Heart left ventricle (tissue), 16 donors: ENCODE results near the gene GALNT13. TPM values are rescaled to one million over a fixed set of nuclear protein-coding genes. Genes with fewer than 3 reads are reported as not detected.

Experiments
- ATAC-seq, 4 donors: fragments of 200-7000 bp; cut with Tn5 transposase; one replicate each; pipeline ENCODE4 v1.9.1; 2020 to 2022; ENCODE audit warnings: moderate library complexity in 4 of 4, mild to moderate bottlenecking in 3 of 4, moderate number of reproducible peaks in 1 of 4
- DNase-seq, 5 donors: peaks; one replicate each; pipeline ENCODE4 v3.0.0-alpha.2; 2020
- H3K27ac ChIP-seq, 12 donors: fragments of 200-600 bp; sonication (generic) in 4 of 12; one replicate each; pipeline versions ENCODE4 v1.5.0 to v1.8.0; 2016 to 2022; ENCODE audit warnings: mild to moderate bottlenecking in 2 of 12
- H3K27me3 ChIP-seq, 9 donors: fragments of 200-600 bp; sonication (generic) in 2 of 9; one replicate each; pipeline versions ENCODE4 v1.5.1 to v1.8.0; 2016 to 2022; ENCODE audit warnings: mild to moderate bottlenecking in 3 of 9
- H3K36me3 ChIP-seq, 9 donors: fragments of 200-600 bp; sonication (generic) in 2 of 9; one replicate each; pipeline versions ENCODE4 v1.5.0 to v1.8.0; 2018 to 2022; ENCODE audit warnings: mild to moderate bottlenecking in 2 of 9
- H3K4me1 ChIP-seq, 12 donors: fragments of 200-600 bp; sonication (generic) in 4 of 12; one replicate each; pipeline versions ENCODE4 v1.5.0 to v1.8.0; 2016 to 2022; ENCODE audit warnings: mild to moderate bottlenecking in 3 of 12
- H3K4me3 ChIP-seq, 12 donors: fragments of 200-600 bp; sonication (generic) in 4 of 12; one replicate each; pipeline versions ENCODE4 v1.5.0 to v1.8.0; 2017 to 2022; ENCODE audit warnings: mild to moderate bottlenecking in 9 of 12, moderate library complexity in 4 of 12
- H3K9me3 ChIP-seq, 12 donors: fragments of 200-600 bp; sonication (generic) in 4 of 12; one replicate each; pipeline versions ENCODE4 v1.5.0 to v1.8.0; 2016 to 2022; ENCODE audit warnings: mild to moderate bottlenecking in 1 of 12
- POLR2A ChIP-seq, 2 donors: fragments of 450-650 bp; IDR thresholded peaks; one replicate each; pipeline ENCODE4 v1.6.1; 2017; ENCODE audit warnings: antibody characterized with exemption in 2 of 2, mild to moderate bottlenecking in 2 of 2, moderate library complexity in 2 of 2
- WGBS, 4 donors: extraction: QIAGEN DNeasy Blood & Tissue Kit in 2 of 4; methylation state at CpG; one replicate each; pipeline versions ENCODE4 v1.1.5 to v1.1.7; 2013 to 2018; 5-methylcytosine and 5-hydroxymethylcytosine counted together
- intact Hi-C, 10 donors: fragments of 100-400 bp; cut with DNase I; formaldehyde crosslinking; loops; one replicate each; pipeline versions ENCODE4 v1.11.1 to v1.14.2; 2022
- polyA plus RNA-seq, 2 donors: library from polyadenylated mRNA; stranded (reverse); fragments of 200-250 nt; gene quantifications; one replicate each; pipeline ENCODE4 v1.2.3, GENCODE V29; 2013
- total RNA-seq, 9 donors: library from RNA; depleted of rRNA in 2 of 9; stranded (reverse); fragments of >200 nt in 2 of 9; fragmentation: NEBNext Ultra II Directional in 3 of 9; extraction: Animal tissue kit (Norgen Biotek cat#: 25700) in 3 of 9; gene quantifications; one replicate each; pipeline versions ENCODE4 v1.1.0 to v1.2.4, GENCODE V29; 2016 to 2023
- TF ChIP-seq, protein P1 (sequence below), 12 donors: fragments of 200-600 bp; sonication (generic) in 4 of 12; IDR thresholded peaks; one replicate each; pipeline versions ENCODE4 v1.5.0 to v1.8.0; 2018 to 2022; ENCODE audit warnings: antibody characterized with exemption in 12 of 12, mild to moderate bottlenecking in 5 of 12
- donor health status: ischemic (EF 13 %, LVEDD 7.1; RV severe dilation, severe dysfunction).
- donor health status: healthy with polysubstance abuse.
- donor health status: DM: no; HTN: yes; CAD: no.
- donor health status: DM: no; HTN: no; CAD: no.
- donor health status: ischemic (EF 25% LVEDD 6.9; RV normal size, moderate dysfunction).
- donor health status: ischemic (EF 25% LVEDD 5.7; RV mildly dilated, moderate dysfunction).
- donor health status: healthy.
- donor health status: DM: yes; HTN: yes; CAD: no.
- donor health status: ischemic (EF 35%, LVEDD 5.7; RV mildly dilated, moderate dysfunction).
- donor health status: nonischemic (EF 11% LVEDD 7.7; RV severe dilation, severe dysfunction).
- donor health status: DM: yes; HTN: yes; CAD: no.
- donor health status: PGD.
- donor health status: ischemic (EF 29% LVEDD 5.4; RV normal size, mild dysfunction).
- donor health status: nonischemic (EF 23%, LVEDD 6.1; RV moderate dilation, normal function).

GALNT13 gene
- total and polyA plus RNA-seq, 11 donors: 0.11 to 1.5 (median 0.22) TPM; not detected in 3

GRCh38 chr2:154238252-154238651, 366.5 kb downstream of the GALNT13 start:
- DNase-seq (no peak), ATAC-seq (no peak)
- Histone ChIP-seq H3K27ac (no peak overlapping the region), H3K36me3 (no peaks in the 10 kb centered on the region), H3K4me1 (no peaks in the 10 kb centered on the region), H3K9me3 (peaks cover 0 to 5% (median 0%) of the 10 kb centered on the region in 12 donors), H3K27me3 (no peaks in the 10 kb centered on the region), H3K4me3 (no peak overlapping the region)
- WGBS, 4 donors: 66 to 73% (median 71%) methylated on average over 1 of the region's 1 CpG
- TF ChIP-seq, protein P1, sequence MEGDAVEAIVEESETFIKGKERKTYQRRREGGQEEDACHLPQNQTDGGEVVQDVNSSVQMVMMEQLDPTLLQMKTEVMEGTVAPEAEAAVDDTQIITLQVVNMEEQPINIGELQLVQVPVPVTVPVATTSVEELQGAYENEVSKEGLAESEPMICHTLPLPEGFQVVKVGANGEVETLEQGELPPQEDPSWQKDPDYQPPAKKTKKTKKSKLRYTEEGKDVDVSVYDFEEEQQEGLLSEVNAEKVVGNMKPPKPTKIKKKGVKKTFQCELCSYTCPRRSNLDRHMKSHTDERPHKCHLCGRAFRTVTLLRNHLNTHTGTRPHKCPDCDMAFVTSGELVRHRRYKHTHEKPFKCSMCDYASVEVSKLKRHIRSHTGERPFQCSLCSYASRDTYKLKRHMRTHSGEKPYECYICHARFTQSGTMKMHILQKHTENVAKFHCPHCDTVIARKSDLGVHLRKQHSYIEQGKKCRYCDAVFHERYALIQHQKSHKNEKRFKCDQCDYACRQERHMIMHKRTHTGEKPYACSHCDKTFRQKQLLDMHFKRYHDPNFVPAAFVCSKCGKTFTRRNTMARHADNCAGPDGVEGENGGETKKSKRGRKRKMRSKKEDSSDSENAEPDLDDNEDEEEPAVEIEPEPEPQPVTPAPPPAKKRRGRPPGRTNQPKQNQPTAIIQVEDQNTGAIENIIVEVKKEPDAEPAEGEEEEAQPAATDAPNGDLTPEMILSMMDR (IDR thresholded peaks at IDR 0.05): no peak
- TF ChIP-seq POLR2A (IDR thresholded peaks at IDR 0.05): no peak
- intact Hi-C loops: no loop called here

GRCh38 chr2:154240316-154240715, 368.6 kb downstream of the GALNT13 start:
- DNase-seq (no peak), ATAC-seq (no peak)
- intact Hi-C loops: no loop called here
- no peaks in the 10 kb centered on the region for H3K27me3 ChIP-seq
- no peak overlapping the region for H3K27ac ChIP-seq
- no peaks in the 10 kb centered on the region for H3K4me1 ChIP-seq
- no peak overlapping the region for H3K4me3 ChIP-seq
- TF ChIP-seq POLR2A (IDR thresholded peaks at IDR 0.05): no peak
- TF ChIP-seq, protein P1 (IDR thresholded peaks at IDR 0.05): no peak
- no peaks in the 10 kb centered on the region for H3K36me3 ChIP-seq
- 76 to 90% (median 89%) methylated on average over 8 of the region's 8 CpGs for WGBS, 4 donors
- H3K9me3 ChIP-seq: peaks cover 0 to 5% (median 0%) of the 10 kb centered on the region in 12 donors

DNA sequence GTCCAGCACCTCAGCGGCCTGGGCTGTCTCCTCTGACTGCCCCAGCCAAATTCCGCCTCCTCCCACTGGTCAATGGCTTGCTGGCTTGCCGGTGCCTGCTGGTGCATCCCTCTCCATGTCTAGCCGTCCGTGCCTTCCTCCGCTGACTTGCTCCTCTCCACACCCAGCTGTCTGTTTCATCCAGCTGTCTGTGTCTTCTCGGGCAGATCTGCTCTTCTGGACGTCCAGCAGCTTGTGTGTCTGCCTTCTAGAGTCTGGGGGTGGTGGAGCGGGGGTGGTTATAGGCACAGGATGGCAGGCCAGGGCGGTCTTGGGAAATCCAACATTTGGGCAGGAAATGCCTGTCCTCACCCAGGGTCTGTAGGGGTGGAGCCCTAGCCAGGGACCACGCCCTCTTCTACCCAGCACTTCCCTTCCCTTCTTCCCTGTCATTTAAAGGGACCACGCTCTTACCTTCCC, 369.2 kb downstream of the GALNT13 start:
- Histone ChIP-seq H3K4me1 (no peaks in the 10 kb centered on the region), H3K9me3 (peaks cover 0 to 5% (median 0%) of the 10 kb centered on the region in 12 donors), H3K27me3 (no peaks in the 10 kb centered on the region), H3K36me3 (no peaks in the 10 kb centered on the region), H3K4me3 (no peak overlapping the region), H3K27ac (no peak overlapping the region)
- no peak for TF ChIP-seq POLR2A (IDR thresholded peaks at IDR 0.05)
- TF ChIP-seq, protein P1 (IDR thresholded peaks at IDR 0.05): no peak
- DNase-seq: peak in 2 of 5 donors; percentile 4 to 18
- no peak for ATAC-seq
- 61 to 68% (median 64%) methylated on average over 11 to 12 of the region's 12 CpGs for WGBS, 4 donors
- intact Hi-C loops: no loop called here

DNA sequence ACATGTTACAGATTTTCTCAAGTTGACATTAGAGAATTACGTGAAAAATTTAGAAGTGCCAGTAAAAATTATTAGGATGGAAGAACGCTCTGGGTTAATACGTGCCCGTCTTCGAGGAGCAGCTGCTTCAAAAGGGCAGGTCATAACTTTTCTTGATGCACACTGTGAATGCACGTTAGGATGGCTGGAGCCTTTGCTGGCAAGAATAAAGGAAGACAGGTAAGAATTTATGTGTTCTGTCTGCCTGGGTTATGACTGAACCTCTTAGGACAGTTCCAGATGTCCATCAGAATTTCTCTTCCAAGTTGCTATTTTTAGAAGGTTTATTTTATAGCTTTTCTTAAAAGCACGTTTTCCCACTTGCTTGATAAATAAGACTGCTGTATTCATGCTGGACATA, 371.0 kb downstream of the GALNT13 start:
- H3K27me3 ChIP-seq: no peaks in the 10 kb centered on the region
- no peaks in the 10 kb centered on the region for H3K36me3 ChIP-seq
- no peak overlapping the region for H3K4me3 ChIP-seq
- H3K27ac ChIP-seq: no peak overlapping the region
- intact Hi-C loops: no loop called here
- DNase-seq (no peak), ATAC-seq (no peak)
- 75 to 81% (median 78%) methylated on average over 7 of the region's 7 CpGs for WGBS, 4 donors
- peaks cover 0 to 5% (median 0%) of the 10 kb centered on the region in 12 donors for H3K9me3 ChIP-seq
- H3K4me1 ChIP-seq: no peaks in the 10 kb centered on the region
- TF ChIP-seq, protein P1 (IDR thresholded peaks at IDR 0.05): no peak
- no peak for TF ChIP-seq POLR2A (IDR thresholded peaks at IDR 0.05)
